Liver (tissue), 3 donors: Measurements from ENCODE around the gene GNG14.
"Not testable (repeated sequence)": the region's sequence is repeated elsewhere in the genome, so short reads cannot be mapped to it uniquely, and the experiment has no call there.

ENCODE experiments used
- TAF1 ChIP-seq: conservative IDR thresholded peaks from 2 replicates; pipeline ENCODE4 v1.6.1; 2016; ENCODE audit warnings: antibody characterized with exemption, mild to moderate bottlenecking
- TF ChIP-seq, protein P1 (sequence below): fragments of 150-350 bp; IDR thresholded peaks from 2 replicates; pipeline ENCODE4 v1.5.1; 2017; ENCODE audit warnings: improper control_type of control experiment, low read depth, low read length; ENCODE audit not compliant: missing input control
- donor health status: healthy.
- donor health status: healthy.

DNA sequence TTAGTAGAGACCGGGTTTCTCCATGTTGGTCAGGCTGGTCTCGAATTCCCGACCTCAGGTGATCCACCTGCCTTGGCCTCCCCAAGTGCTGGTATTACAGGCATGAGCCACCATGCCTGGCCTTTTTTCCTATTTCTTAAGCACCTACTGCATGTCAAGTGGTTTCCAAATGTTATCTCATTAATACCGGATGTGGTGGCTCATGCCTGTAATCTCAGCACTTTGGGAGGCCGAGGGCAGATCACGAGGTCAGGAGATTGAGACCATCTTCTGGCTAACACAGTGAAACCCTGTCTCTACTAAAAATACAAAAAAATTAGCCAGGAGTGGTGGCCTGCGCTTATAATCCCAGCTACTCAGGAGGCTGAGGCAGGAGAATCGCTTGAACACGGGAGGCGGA is 37.8 kb downstream of the GNG14 start:
- TF ChIP-seq TAF1: not testable (repeated sequence)
- TF ChIP-seq, protein P1, sequence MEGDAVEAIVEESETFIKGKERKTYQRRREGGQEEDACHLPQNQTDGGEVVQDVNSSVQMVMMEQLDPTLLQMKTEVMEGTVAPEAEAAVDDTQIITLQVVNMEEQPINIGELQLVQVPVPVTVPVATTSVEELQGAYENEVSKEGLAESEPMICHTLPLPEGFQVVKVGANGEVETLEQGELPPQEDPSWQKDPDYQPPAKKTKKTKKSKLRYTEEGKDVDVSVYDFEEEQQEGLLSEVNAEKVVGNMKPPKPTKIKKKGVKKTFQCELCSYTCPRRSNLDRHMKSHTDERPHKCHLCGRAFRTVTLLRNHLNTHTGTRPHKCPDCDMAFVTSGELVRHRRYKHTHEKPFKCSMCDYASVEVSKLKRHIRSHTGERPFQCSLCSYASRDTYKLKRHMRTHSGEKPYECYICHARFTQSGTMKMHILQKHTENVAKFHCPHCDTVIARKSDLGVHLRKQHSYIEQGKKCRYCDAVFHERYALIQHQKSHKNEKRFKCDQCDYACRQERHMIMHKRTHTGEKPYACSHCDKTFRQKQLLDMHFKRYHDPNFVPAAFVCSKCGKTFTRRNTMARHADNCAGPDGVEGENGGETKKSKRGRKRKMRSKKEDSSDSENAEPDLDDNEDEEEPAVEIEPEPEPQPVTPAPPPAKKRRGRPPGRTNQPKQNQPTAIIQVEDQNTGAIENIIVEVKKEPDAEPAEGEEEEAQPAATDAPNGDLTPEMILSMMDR: not testable (repeated sequence)
